ENCODE measurements around the gene EBNA1BP2.

The EBNA1BP2 gene

DNA sequence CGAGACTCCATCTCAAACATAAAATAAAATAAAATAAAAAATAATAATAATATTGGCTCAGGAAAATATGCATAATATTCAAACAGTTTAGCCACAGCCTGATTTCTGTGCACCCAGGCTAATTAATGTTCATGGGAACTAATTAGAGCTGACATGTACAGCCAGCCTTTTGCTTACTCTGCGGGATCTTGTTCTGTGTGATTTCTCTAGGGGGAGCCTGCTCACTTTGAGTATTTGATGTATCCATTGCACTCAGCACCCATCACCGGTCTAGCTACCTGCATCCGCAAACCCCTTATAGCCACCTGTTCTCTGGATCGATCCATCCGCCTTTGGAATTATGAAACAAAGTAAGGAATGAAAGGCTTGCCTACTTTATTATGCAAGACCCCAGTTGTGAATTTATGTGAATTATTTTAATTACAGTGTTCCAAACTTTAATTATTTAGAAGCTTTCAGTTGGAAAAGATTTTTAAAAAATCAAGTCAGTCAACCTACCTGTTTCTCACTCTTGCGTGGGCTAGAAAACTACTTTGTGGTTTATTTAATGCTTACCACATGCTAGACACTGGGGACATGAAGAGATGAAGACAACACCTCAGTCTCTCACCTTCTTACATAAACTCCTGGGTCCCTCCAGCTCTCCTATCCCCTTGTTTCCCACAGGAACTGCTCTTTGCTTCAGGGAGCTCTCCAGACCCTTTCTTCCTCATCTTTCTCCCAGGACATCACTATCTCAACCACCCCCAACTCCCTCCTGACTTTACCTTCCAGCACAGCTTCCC lies 25.4 kb upstream of the EBNA1BP2 start:
- Mint-ChIP-seq H3K27ac (no peak overlapping the region), H3K4me1 (ENCODE audit: low read depth) (no peaks in the 10 kb centered on the region), H3K36me3 (ENCODE audit: low read depth) (no peaks in the 10 kb centered on the region), H3K4me3 (no peak overlapping the region), H3K27me3 (peaks cover 2% of the 10 kb centered on the region), H3K9me3 (peaks cover 11% of the 10 kb centered on the region)
- intact Hi-C loops (cut with micrococcal nuclease), result no loop called here

DNA sequence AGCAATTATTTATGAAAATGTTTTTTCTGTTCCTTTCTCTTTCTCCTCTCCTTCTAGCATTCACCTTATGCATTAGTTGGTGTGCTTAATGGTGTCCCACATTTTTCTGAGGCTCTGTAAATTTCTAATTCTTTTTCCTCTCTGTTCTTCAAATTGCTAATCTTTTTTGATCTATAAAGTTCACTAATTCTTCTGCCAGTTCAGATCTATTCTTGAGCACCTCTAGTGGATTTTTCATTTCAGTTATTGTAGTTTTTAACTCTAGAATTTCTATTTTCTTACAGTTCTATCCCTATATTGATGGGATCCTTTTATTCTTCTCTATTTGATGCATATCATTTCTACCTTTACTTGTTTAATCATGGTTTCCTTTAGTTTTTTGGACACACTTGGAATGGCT lies 22.4 kb upstream of the EBNA1BP2 start:
- H3K27me3 Mint-ChIP-seq, result peaks cover 4% of the 10 kb centered on the region
- no peaks in the 10 kb centered on the region for H3K4me1 Mint-ChIP-seq (ENCODE audit: low read depth)
- no peaks in the 10 kb centered on the region for H3K36me3 Mint-ChIP-seq (ENCODE audit: low read depth)
- no peak overlapping the region for H3K27ac Mint-ChIP-seq
- H3K9me3 Mint-ChIP-seq, result peaks cover 34% of the 10 kb centered on the region
- no peak overlapping the region for H3K4me3 Mint-ChIP-seq
- intact Hi-C loops (cut with micrococcal nuclease), result no loop called here

DNA sequence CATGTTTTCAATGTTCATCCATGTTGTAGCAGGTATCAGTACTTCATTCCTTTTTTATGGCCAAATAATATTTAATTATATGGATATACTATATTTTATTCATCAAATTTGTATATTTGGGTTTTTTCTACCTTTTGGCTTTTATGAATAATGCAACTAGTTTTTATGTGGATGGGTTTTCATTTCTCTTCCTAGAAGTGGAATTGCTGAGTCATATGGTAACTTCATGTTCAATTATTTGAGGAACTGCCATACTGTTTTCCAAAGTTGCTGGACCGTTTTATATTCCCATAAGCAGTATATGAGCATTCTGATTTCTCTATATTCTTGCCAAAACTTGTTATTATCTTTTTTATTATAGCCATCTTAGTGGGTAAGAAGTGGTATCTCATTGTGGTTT lies 16.0 kb upstream of the EBNA1BP2 start:
- no peak overlapping the region for H3K4me3 Mint-ChIP-seq
- intact Hi-C loops (cut with micrococcal nuclease), result no loop called here
- peaks cover 32% of the 10 kb centered on the region for H3K9me3 Mint-ChIP-seq
- no peak overlapping the region for H3K27ac Mint-ChIP-seq
- H3K27me3 Mint-ChIP-seq, result peaks cover 2% of the 10 kb centered on the region
- no peaks in the 10 kb centered on the region for H3K4me1 Mint-ChIP-seq (ENCODE audit: low read depth)
- H3K36me3 Mint-ChIP-seq (ENCODE audit: low read depth), result no peaks in the 10 kb centered on the region

DNA sequence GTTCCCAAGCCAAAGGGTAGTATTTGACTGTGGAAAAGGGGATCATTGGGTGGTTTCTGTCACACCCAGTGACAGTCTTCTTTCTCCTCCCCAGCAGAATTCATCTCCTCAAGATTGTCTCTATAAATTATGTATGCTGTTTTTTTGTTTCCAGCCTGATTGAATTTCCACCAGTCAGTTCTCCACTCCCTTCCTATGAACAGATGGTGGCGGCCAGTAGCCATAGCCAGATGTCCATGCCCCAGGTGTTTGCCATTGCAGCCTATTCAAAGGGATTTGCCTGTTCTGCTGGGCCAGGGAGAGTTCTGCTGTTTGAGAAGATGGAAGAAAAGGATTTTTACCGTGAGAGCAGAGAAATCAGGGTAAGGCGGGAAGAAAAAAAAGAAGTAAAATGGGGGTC lies 12.9 kb upstream of the EBNA1BP2 start:
- H3K9me3 Mint-ChIP-seq, result peaks cover 13% of the 10 kb centered on the region
- H3K27me3 Mint-ChIP-seq, result peaks cover 8% of the 10 kb centered on the region
- no peak overlapping the region for H3K4me3 Mint-ChIP-seq
- no peak overlapping the region for H3K27ac Mint-ChIP-seq
- intact Hi-C loops (cut with micrococcal nuclease), result no loop called here
- H3K4me1 Mint-ChIP-seq (ENCODE audit: low read depth), result no peaks in the 10 kb centered on the region
- no peaks in the 10 kb centered on the region for H3K36me3 Mint-ChIP-seq (ENCODE audit: low read depth)

DNA sequence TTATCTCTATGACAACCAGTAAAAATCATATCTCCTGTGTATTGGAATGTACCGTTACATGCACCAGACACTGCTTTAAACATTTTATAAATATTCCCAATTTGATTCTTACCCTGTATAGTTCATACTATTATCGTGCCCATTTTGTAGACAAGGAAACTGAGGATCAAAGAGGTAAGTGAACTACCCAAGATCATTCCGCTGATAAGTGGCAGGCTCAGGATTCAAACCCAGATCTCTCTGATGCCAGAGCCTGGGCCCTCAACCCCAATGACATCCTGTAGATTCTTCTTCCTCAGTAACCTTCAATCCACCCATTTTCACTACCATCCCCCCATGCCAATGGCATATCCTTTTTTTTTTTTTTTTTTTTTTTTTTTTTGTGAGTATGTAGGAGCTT lies 12.3 kb upstream of the EBNA1BP2 start:
- intact Hi-C loops (cut with micrococcal nuclease), result no loop called here
- Mint-ChIP-seq H3K9me3 (peaks cover 7% of the 10 kb centered on the region), H3K36me3 (ENCODE audit: low read depth) (no peaks in the 10 kb centered on the region), H3K4me1 (ENCODE audit: low read depth) (no peaks in the 10 kb centered on the region), H3K4me3 (no peak overlapping the region), H3K27ac (no peak overlapping the region), H3K27me3 (peaks cover 8% of the 10 kb centered on the region)

DNA sequence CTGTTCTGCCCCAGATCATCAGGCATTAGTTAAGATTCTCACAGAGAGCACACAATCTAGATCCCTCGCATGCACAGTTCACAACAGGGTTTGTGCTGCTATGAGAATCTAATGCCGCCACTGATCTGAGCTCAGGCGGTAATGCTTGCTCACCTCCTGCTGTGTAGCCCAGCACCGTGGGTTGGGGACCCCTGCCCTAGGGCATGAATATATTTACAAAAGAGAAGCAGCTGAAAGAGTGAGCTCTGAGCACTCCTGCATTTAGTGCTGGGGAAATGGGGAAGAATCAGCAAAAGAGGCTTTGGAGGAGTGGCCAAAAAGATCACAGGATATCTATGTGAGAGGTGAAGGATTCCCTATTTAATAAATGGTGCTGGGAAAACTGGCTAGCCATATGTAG lies 5.6 kb upstream of the EBNA1BP2 start:
- Mint-ChIP-seq H3K36me3 (ENCODE audit: low read depth) (no peaks in the 10 kb centered on the region), H3K4me3 (no peak overlapping the region), H3K27me3 (peaks cover 37% of the 10 kb centered on the region), H3K4me1 (ENCODE audit: low read depth) (no peaks in the 10 kb centered on the region), H3K9me3 (no peaks in the 10 kb centered on the region), H3K27ac (no peak overlapping the region)
- intact Hi-C loops (cut with micrococcal nuclease), result no loop called here

DNA sequence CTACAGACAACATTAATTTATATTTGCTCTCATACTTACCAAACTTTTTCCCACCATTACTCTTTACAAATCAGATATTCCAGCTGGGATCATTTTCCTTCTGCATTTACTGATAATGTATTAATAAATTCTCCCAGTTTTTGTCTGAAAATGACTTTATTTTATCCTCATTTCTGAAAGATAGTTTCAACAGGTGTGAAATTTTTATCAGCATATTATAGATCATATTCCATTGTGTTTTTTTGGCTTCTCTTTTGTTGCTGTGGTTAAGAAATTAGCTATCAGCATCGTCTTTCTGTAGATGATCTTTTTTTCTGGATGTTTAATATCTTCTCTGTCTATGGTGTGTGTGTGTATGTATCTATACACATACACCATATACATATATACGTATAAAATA lies 2.8 kb upstream of the EBNA1BP2 start:
- no peak overlapping the region for H3K4me3 Mint-ChIP-seq
- H3K9me3 Mint-ChIP-seq, result no peaks in the 10 kb centered on the region
- peaks cover 29% of the 10 kb centered on the region for H3K27me3 Mint-ChIP-seq
- H3K36me3 Mint-ChIP-seq (ENCODE audit: low read depth), result peaks cover 19% of the 10 kb centered on the region
- H3K27ac Mint-ChIP-seq, result no peak overlapping the region
- intact Hi-C loops (cut with micrococcal nuclease), result no loop called here
- peaks cover 12% of the 10 kb centered on the region for H3K4me1 Mint-ChIP-seq (ENCODE audit: low read depth)

DNA sequence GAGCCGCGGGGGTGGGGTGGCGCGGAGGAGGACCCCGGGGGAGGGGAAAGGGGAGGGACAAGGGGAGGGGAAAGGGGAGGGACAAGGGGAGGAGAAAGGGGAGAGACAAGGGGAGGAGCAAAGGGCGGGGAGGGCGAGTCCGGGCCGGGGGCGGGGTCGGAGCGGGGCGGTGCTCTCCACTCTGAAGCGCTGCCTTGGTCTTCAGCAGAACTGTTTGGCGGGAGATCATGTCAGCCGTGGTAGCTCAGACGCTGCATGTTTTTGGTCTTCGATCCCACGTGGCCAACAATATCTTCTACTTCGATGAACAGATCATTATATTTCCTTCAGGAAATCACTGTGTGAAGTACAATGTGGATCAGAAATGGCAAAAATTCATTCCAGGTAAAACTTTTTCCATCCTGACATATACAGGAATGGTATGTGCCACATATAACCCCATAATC lies 460 bp upstream of the EBNA1BP2 start:
- peaks cover 41% of the 10 kb centered on the region for H3K36me3 Mint-ChIP-seq (ENCODE audit: low read depth)
- H3K27me3 Mint-ChIP-seq, result peaks cover 26% of the 10 kb centered on the region
- no peaks in the 10 kb centered on the region for H3K9me3 Mint-ChIP-seq
- intact Hi-C loops (cut with micrococcal nuclease), result no loop called here
- peaks cover 12% of the 10 kb centered on the region for H3K4me1 Mint-ChIP-seq (ENCODE audit: low read depth)
- peak overlapping the region; percentile 92 for H3K27ac Mint-ChIP-seq
- peak overlapping the region; percentile 97 for H3K4me3 Mint-ChIP-seq

DNA sequence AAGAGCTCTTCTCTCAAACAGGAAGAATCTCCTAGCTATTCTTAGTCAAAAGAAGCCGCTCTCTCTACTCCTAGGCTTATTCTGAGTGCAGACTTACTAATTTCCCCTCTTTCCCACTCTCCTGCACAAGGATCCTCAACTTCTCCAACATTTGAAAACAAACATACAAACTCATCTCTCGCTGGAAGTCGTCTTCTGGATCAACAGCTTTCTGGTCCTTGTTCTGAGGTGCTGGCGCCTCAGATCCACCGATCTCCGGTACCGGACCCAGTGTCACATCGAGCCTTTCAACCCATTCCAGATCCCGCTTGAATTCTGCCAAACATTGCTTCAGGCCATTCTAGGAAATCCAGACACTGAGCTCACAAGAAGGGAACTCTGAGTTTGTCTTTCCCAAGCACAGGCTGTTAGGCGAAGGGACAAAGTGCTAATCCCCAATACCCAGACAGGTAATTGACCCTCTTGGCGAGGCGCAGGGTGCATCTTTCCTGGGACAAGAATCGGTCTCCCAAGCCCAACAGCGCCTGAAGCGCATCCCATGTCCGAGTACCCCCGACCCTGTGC lies 696 bp downstream of the EBNA1BP2 start:
- Mint-ChIP-seq H3K27ac (peak overlapping the region; percentile 92), H3K4me1 (ENCODE audit: low read depth) (peaks cover 12% of the 10 kb centered on the region), H3K4me3 (peak overlapping the region; percentile 97), H3K9me3 (no peaks in the 10 kb centered on the region), H3K27me3 (peaks cover 16% of the 10 kb centered on the region), H3K36me3 (ENCODE audit: low read depth) (peaks cover 53% of the 10 kb centered on the region)
- intact Hi-C loops (cut with micrococcal nuclease), result no loop called here

DNA sequence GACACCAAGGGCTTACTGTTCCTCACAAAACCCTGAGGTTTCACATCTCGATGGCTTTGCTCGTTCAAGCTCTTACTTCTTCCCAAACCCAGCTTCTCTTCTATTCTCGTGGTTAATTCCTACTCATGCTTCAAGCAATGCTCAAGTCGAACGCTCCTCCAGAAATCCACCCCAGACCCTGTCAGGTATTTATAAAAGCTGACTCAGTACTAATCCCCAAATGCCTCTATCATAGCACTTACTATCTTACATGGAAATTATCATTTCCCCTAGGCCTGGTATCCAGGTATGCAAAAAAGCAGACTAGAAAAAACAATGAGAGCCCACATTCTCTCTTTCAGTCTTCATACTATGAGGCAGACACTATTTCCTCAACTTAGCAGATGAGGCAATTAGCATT lies 6.3 kb downstream of the EBNA1BP2 start:
- H3K4me1 Mint-ChIP-seq (ENCODE audit: low read depth), result no peaks in the 10 kb centered on the region
- no peak overlapping the region for H3K4me3 Mint-ChIP-seq
- intact Hi-C loops (cut with micrococcal nuclease), result no loop called here
- H3K27me3 Mint-ChIP-seq, result no peaks in the 10 kb centered on the region
- peaks cover 71% of the 10 kb centered on the region for H3K36me3 Mint-ChIP-seq (ENCODE audit: low read depth)
- H3K27ac Mint-ChIP-seq, result no peak overlapping the region
- no peaks in the 10 kb centered on the region for H3K9me3 Mint-ChIP-seq

DNA sequence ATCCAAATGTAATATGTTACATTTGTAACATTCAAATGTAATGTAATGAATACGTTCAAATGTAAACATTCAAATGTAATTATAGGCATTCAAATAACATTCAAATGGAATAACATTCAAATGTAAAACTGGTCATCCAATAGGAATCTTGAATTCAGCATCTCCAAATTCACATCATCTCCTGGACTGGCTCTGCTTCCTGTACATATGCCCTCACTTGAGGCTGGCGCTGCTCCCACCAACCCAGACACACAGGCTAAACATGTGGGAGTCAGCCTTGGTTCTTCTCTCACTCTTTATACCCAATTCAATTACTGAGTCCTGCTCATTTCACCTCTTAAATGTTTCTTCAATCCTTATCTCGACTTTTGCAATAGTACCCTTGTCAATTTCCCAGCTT lies 6.9 kb downstream of the EBNA1BP2 start:
- Mint-ChIP-seq H3K27ac (no peak overlapping the region), H3K9me3 (no peaks in the 10 kb centered on the region), H3K4me3 (no peak overlapping the region), H3K27me3 (no peaks in the 10 kb centered on the region), H3K4me1 (ENCODE audit: low read depth) (no peaks in the 10 kb centered on the region), H3K36me3 (ENCODE audit: low read depth) (peaks cover 65% of the 10 kb centered on the region)
- intact Hi-C loops (cut with micrococcal nuclease), result no loop called here

DNA sequence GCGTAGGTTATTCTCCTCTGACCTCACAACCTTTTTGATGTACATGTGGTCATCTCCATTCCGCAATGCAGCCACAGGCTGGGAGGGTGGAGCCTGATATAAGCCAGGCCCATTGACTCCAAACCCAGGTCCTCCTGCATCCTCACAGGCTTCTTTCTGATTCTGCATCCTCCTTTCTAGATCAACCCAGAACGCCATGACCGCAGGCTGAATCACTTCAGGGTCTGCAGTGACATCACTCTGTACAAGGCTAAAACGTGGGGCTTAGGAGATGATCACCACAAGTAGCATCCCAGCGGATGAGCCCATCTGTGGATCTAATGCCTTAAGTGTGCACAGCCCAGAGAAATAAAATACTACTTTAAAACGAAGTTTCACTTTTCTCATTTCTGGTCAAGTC lies 16.1 kb downstream of the EBNA1BP2 start:
- intact Hi-C loops (cut with micrococcal nuclease), result no loop called here
- no peaks in the 10 kb centered on the region for H3K36me3 Mint-ChIP-seq (ENCODE audit: low read depth)
- H3K27me3 Mint-ChIP-seq, result peaks cover 9% of the 10 kb centered on the region
- H3K27ac Mint-ChIP-seq, result no peak overlapping the region
- peaks cover 6% of the 10 kb centered on the region for H3K4me1 Mint-ChIP-seq (ENCODE audit: low read depth)
- no peak overlapping the region for H3K4me3 Mint-ChIP-seq
- H3K9me3 Mint-ChIP-seq, result no peaks in the 10 kb centered on the region

DNA sequence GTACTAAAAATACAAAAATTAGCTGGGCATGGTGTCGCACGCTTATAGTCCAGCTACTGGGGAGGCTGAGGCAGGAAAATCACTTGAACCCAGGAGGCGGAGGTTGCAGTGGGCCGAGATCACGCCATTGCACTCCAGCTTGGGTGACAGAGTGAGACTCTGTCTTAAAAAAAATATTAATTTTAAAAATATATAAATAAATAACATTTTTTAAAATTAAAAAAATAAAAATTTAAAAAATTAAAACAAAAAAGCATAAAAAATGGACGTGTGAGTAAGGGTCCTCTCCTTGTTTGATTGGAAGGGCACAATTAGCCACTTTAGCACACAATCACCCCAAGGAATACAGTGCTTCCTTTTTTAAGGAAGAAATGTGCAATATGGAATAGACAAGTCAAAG lies 18.6 kb downstream of the EBNA1BP2 start:
- Mint-ChIP-seq H3K36me3 (ENCODE audit: low read depth) (no peaks in the 10 kb centered on the region), H3K4me1 (ENCODE audit: low read depth) (peaks cover 6% of the 10 kb centered on the region), H3K9me3 (no peaks in the 10 kb centered on the region), H3K27me3 (peaks cover 26% of the 10 kb centered on the region), H3K4me3 (no peak overlapping the region), H3K27ac (no peak overlapping the region)
- intact Hi-C loops (cut with micrococcal nuclease), result no loop called here

DNA sequence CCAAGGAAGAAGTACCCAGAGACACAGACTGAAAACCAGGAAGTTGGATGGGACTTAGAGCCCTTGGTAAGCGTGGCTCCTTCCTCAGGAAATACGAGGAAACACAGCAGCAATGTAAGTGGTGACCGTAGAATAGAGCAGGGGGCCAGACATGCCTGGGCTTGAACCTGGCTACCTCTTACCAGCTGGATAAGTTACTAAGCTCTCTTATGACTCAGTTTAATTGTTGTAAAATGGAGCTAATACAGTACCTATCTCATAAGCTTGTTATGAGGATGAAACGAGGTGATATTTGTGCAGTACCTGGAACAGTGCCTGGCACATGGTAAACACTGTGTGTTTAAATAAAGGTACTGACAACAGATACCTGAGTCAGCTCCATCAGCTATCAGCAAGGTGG lies 19.2 kb downstream of the EBNA1BP2 start:
- Mint-ChIP-seq H3K36me3 (ENCODE audit: low read depth) (no peaks in the 10 kb centered on the region), H3K4me1 (ENCODE audit: low read depth) (peaks cover 6% of the 10 kb centered on the region), H3K27ac (no peak overlapping the region), H3K27me3 (peaks cover 29% of the 10 kb centered on the region), H3K9me3 (no peaks in the 10 kb centered on the region), H3K4me3 (no peak overlapping the region)
- intact Hi-C loops (cut with micrococcal nuclease), result no loop called here

DNA sequence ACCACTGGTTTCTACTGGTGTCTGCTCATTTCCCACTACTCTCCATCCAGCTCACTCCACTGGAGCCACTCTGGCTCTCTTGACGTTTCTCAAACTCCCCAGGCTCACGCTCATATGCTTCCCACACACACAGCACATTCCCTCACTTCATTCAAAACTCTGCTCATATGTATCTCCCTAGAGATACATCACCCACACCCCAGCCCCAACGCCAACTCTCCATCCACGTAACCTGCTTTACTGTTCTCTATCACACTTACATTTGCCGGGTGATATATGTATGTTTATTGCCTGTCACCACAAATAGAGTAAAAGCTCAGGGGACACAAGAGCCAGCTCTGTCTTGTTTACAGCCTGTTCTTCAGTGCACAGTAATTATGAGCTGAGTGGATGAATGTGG lies 22.2 kb downstream of the EBNA1BP2 start:
- intact Hi-C loops (cut with micrococcal nuclease), result no loop called here
- H3K36me3 Mint-ChIP-seq (ENCODE audit: low read depth), result no peaks in the 10 kb centered on the region
- H3K27me3 Mint-ChIP-seq, result peaks cover 47% of the 10 kb centered on the region
- no peaks in the 10 kb centered on the region for H3K4me1 Mint-ChIP-seq (ENCODE audit: low read depth)
- H3K27ac Mint-ChIP-seq, result no peak overlapping the region
- H3K4me3 Mint-ChIP-seq, result no peak overlapping the region
- H3K9me3 Mint-ChIP-seq, result no peaks in the 10 kb centered on the region

All from dendritic cell treated with granulocyte-macrophage colony-stimulating factor and Interleukin-4, amounts not matched to agents 40 ng/mL and 50 ng/mL, for 4 days (primary cell).